Natural killer cell (primary cell): Measurements from ENCODE around the gene LRRC1. TPM values are rescaled to one million over a fixed set of nuclear protein-coding genes. Genes with fewer than 3 reads are reported as not detected.

Source experiments
- ATAC-seq, 3 donors: fragments of 150-1000 bp in 2 of 3; fragments of 200-7000 bp in 1 of 3; cut with Tn5 transposase; 1 replicate in 1 of 3; 2 replicates in 2 of 3; pipeline ENCODE4 v1.10.0; 2021; ENCODE audit warnings: mild to moderate bottlenecking in 2 of 3, moderate library complexity in 2 of 3
- DNase-seq, 2 donors: peaks; one replicate each; pipeline versions ENCODE4 v3.0.0 to v3.0.0-alpha.2; 2013 to 2021; ENCODE audit warnings: mixed read lengths in 1 of 2
- H3K27ac ChIP-seq: one replicate; pipeline ENCODE4 v1.5.1; 2013; ENCODE audit warnings: mild to moderate bottlenecking, low read length
- H3K27me3 ChIP-seq: one replicate; pipeline ENCODE4 v1.6.1; 2013; ENCODE audit warnings: low read length; ENCODE audit not compliant: control insufficient read depth, insufficient read depth
- H3K36me3 ChIP-seq: one replicate; pipeline ENCODE4 v1.6.1; 2013; ENCODE audit warnings: low read length; ENCODE audit not compliant: control insufficient read depth, insufficient read depth
- H3K4me1 ChIP-seq: one replicate; pipeline ENCODE4 v1.6.1; 2013; ENCODE audit warnings: low read length; ENCODE audit not compliant: control insufficient read depth, insufficient read depth
- H3K4me3 ChIP-seq: one replicate; pipeline ENCODE4 v1.5.1; 2013; ENCODE audit warnings: low read length
- H3K9me3 ChIP-seq: one replicate; pipeline ENCODE4 v1.6.1; 2013; ENCODE audit warnings: low read length; ENCODE audit not compliant: control insufficient read depth, insufficient read depth
- H3K27ac Mint-ChIP-seq, 2 donors: one replicate each; pipeline ENCODE4 v1.8.0; 2022; ENCODE audit warnings: mild to moderate bottlenecking in 2 of 2, mixed read lengths in 2 of 2, moderate library complexity in 1 of 2
- H3K27me3 Mint-ChIP-seq, 2 donors: one replicate each; pipeline ENCODE4 v1.8.0; 2022; ENCODE audit warnings: low read depth in 2 of 2, mixed read lengths in 2 of 2
- H3K36me3 Mint-ChIP-seq: one replicate; pipeline ENCODE4 v1.8.0; 2022; ENCODE audit warnings: mixed read lengths
- H3K4me1 Mint-ChIP-seq, 2 donors: one replicate each; pipeline ENCODE4 v1.8.0; 2022; ENCODE audit warnings: mixed read lengths in 2 of 2
- H3K4me3 Mint-ChIP-seq: one replicate; pipeline ENCODE4 v1.8.0; 2022; ENCODE audit warnings: mild to moderate bottlenecking, moderate library complexity, mixed read lengths
- H3K9me3 Mint-ChIP-seq, 2 donors: one replicate each; pipeline ENCODE4 v1.8.0; 2022; ENCODE audit warnings: mixed read lengths in 2 of 2
- WGBS: methylation state at CpG from one replicate; pipeline ENCODE4 v1.1.7; 2013; ENCODE audit warnings: missing lambda C conversion rate; ENCODE audit not compliant: insufficient coverage; 5-methylcytosine and 5-hydroxymethylcytosine counted together
- intact Hi-C: fragments of 100-400 bp; cut with micrococcal nuclease; formaldehyde crosslinking; loops from one replicate; pipeline ENCODE4 v1.14.2; 2022
- total RNA-seq, 4 donors: library from RNA; stranded (reverse); fragments of 120-200 nt in 1 of 4; gene quantifications; one replicate each; pipeline versions ENCODE4 v1.2.3 to v1.2.4, GENCODE V29; 2013 to 2022
- TF ChIP-seq, protein P1 (sequence below): fragments of 200-600 bp; IDR thresholded peaks from one replicate; pipeline ENCODE4 v1.8.0; 2022; ENCODE audit warnings: antibody characterized with exemption

LRRC1 gene
- total RNA-seq, 3 donors from 2014 or later (not counting 1 experiment from before 2014, with no cell fraction given) = 2.0 to 5.6 (median 3.7) TPM

DNA sequence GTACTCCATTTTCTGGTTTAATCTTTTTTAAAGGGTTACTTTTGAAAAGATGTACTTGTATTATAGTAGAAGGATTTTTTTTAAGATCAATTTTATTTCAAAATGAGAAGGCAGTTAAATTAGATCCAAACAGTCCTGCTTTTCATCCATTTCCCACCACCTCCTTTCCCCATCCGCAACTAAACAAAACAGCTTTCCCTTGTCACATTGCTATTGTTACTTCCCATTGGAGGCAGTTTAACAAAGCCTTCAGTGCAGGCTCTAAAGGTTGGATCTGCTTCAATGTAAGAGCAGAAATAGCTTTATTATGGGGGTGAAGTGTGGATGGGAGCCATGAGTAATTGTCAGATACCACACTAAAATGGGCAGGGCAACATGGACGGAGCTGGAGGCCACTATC lies 65.7 kb downstream of the LRRC1 start:
- DNase-seq (no peak), ATAC-seq (no peak)
- no peaks in the 10 kb centered on the region for H3K36me3 ChIP-seq
- Mint-ChIP-seq H3K36me3 (no peaks in the 10 kb centered on the region), H3K27me3 (no peaks in the 10 kb centered on the region), H3K4me3 (no peak overlapping the region), H3K9me3 (no peaks in the 10 kb centered on the region), H3K4me1 (peaks cover 7% of the 10 kb centered on the region in 2 donors), H3K27ac (no peak overlapping the region)
- H3K4me3 ChIP-seq = no peak overlapping the region
- intact Hi-C loops = no loop called here
- H3K27me3 ChIP-seq = no peaks in the 10 kb centered on the region
- no peaks in the 10 kb centered on the region for H3K9me3 ChIP-seq
- H3K27ac ChIP-seq = no peak overlapping the region
- no peaks in the 10 kb centered on the region for H3K4me1 ChIP-seq
- WGBS = 98% methylated on average over 2 of the region's 2 CpGs
- TF ChIP-seq, protein P1, sequence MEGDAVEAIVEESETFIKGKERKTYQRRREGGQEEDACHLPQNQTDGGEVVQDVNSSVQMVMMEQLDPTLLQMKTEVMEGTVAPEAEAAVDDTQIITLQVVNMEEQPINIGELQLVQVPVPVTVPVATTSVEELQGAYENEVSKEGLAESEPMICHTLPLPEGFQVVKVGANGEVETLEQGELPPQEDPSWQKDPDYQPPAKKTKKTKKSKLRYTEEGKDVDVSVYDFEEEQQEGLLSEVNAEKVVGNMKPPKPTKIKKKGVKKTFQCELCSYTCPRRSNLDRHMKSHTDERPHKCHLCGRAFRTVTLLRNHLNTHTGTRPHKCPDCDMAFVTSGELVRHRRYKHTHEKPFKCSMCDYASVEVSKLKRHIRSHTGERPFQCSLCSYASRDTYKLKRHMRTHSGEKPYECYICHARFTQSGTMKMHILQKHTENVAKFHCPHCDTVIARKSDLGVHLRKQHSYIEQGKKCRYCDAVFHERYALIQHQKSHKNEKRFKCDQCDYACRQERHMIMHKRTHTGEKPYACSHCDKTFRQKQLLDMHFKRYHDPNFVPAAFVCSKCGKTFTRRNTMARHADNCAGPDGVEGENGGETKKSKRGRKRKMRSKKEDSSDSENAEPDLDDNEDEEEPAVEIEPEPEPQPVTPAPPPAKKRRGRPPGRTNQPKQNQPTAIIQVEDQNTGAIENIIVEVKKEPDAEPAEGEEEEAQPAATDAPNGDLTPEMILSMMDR = no peak

DNA sequence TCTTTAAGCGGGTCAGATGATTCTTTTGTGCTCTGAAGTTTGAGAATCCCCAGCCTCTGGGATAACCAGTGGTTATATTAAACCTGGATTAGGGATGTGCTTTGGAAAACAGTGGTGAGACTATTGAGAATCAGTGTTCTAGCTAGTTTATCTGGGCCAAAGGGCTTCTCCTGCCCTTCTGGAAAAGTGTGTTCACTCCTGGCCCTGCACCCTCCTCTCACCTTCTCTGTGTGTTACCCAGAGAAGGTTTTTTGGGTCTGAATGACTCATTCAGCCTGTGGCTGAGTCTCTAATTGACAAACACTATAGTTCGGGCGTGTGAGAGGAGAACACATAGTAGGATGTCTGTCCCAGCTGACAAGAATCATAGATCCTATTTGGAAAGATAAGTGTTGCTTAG lies 66.7 kb downstream of the LRRC1 start:
- Histone ChIP-seq H3K4me1 (no peaks in the 10 kb centered on the region), H3K36me3 (no peaks in the 10 kb centered on the region), H3K27me3 (no peaks in the 10 kb centered on the region), H3K27ac (no peak overlapping the region), H3K9me3 (no peaks in the 10 kb centered on the region), H3K4me3 (no peak overlapping the region)
- H3K36me3 Mint-ChIP-seq = no peaks in the 10 kb centered on the region
- WGBS = 61% methylated on average over 3 of the region's 3 CpGs
- DNase-seq (no peak), ATAC-seq (no peak)
- TF ChIP-seq, protein P1 = no peak
- H3K27me3 Mint-ChIP-seq = no peaks in the 10 kb centered on the region
- peaks cover 7% of the 10 kb centered on the region in 2 donors for H3K4me1 Mint-ChIP-seq
- H3K27ac Mint-ChIP-seq = no peak overlapping the region
- intact Hi-C loops = no loop called here
- no peak overlapping the region for H3K4me3 Mint-ChIP-seq
- no peaks in the 10 kb centered on the region for H3K9me3 Mint-ChIP-seq

DNA sequence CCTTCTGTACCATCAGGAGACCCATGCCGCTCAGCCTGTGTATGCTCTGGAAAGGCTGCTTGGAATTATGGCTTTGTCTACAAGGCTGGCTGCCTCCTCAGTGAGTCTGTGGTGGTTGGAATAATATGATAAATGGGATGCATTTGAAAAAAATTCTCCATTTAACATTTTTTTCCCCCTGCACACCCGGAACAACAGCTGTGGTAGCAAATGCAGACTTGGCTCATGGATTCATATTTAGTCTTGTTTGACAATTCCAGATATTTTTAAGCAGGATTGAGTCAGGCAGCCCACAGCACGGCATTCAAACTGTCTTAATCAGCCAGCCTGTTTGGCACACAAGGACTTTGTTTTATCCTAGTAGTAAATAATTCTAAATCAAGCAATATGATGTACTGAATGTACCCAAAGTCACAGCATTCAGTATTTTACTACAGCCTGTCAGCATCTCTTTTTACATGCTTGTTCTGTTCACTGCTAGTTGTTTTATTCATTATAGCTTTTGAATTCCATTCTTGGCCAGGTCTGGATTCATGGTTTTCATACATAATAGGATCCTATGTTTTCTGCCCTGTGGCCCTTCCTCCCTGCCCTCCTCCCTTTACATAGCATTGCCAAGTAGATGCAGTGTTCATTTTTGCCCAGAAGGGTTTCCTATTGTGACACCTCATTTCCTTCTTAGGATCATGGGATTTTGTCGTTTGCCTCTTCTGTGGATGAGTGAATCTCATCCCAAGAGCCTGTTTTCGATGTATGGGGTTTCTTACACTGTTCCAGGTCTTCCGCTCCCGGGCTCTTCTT lies 68.1 kb downstream of the LRRC1 start:
- Histone ChIP-seq H3K4me3 (no peak overlapping the region), H3K27me3 (no peaks in the 10 kb centered on the region), H3K27ac (no peak overlapping the region), H3K4me1 (no peaks in the 10 kb centered on the region), H3K36me3 (no peaks in the 10 kb centered on the region), H3K9me3 (no peaks in the 10 kb centered on the region)
- peaks cover 7% of the 10 kb centered on the region in 2 donors for H3K4me1 Mint-ChIP-seq
- H3K36me3 Mint-ChIP-seq = no peaks in the 10 kb centered on the region
- no peak for ATAC-seq
- WGBS = 96% methylated on average over 7 of the region's 7 CpGs
- TF ChIP-seq, protein P1 = no peak
- H3K4me3 Mint-ChIP-seq = no peak overlapping the region
- intact Hi-C loops = no loop called here
- H3K9me3 Mint-ChIP-seq = no peaks in the 10 kb centered on the region
- no peak for DNase-seq
- no peak overlapping the region for H3K27ac Mint-ChIP-seq
- no peaks in the 10 kb centered on the region for H3K27me3 Mint-ChIP-seq

DNA sequence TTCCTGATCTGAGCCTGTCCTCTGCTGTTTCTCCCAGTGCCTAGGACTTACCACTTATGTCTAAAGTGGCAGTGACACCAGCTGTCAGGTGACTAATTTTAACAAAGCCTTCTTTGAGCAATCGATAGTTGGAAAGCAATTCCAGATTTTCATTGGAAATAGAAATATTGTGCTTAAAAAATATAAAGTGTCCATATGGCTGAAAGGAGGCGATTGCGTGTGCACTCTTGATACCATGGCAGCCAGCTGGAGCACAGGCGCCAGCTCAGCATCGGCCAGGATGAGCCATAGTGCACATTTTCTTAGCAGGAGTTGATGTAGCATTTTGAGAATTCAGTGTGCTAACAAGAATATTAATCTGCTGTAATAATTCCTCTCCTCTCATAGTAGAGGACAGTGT lies 70.0 kb downstream of the LRRC1 start:
- Mint-ChIP-seq H3K36me3 (no peaks in the 10 kb centered on the region), H3K9me3 (no peaks in the 10 kb centered on the region), H3K4me1 (peaks cover 7 to 13% of the 10 kb centered on the region in 2 donors), H3K27me3 (no peaks in the 10 kb centered on the region), H3K4me3 (no peak overlapping the region), H3K27ac (no peak overlapping the region)
- H3K9me3 ChIP-seq = no peaks in the 10 kb centered on the region
- H3K27me3 ChIP-seq = no peaks in the 10 kb centered on the region
- H3K4me1 ChIP-seq = no peaks in the 10 kb centered on the region
- 97% methylated on average over 5 of the region's 5 CpGs for WGBS
- no peak overlapping the region for H3K4me3 ChIP-seq
- TF ChIP-seq, protein P1 = no peak
- intact Hi-C loops = no loop called here
- ATAC-seq (no peak), DNase-seq (no peak)
- no peaks in the 10 kb centered on the region for H3K36me3 ChIP-seq
- H3K27ac ChIP-seq = no peak overlapping the region
